GM12874 (cell line): ENCODE results near the gene PRELID1.

Experiments used
- CTCF ChIP-seq: IDR thresholded peaks from 2 replicates; pipeline ENCODE4 v1.5.1; 2011; ENCODE audit warnings: low read depth, mild to moderate bottlenecking, control low read depth, low read length, moderate library complexity; ENCODE audit not compliant: insufficient read depth

PRELID1 gene

GRCh38 chr5:177311723-177312648, 8.4 kb downstream of the PRELID1 start, which contains the start of gene MXD3:
MXD3 (minus strand) TSS chr5:177311898; CDS start chr5:177311830, 68 bp downstream.
- no peak for TF ChIP-seq CTCF

- 0 out of 2 replicates have a peak, but pooled peaks have one; percentile 27 for TF ChIP-seq CTCF
Measured at GRCh38 chr5:177312649-177313181, 9.1 kb downstream of the PRELID1 start.

- TF ChIP-seq CTCF: no peak
Measured at GRCh38 chr5:177313561-177314259, 10.1 kb downstream of the PRELID1 start.

- TF ChIP-seq CTCF: no peak
Measured at GRCh38 chr5:177314376-177315342, 11.1 kb downstream of the PRELID1 start.

GRCh38 chr5:177315411-177315810, 11.8 kb downstream of the PRELID1 start:
- no peak for TF ChIP-seq CTCF

- TF ChIP-seq CTCF: no peak
Measured at GRCh38 chr5:177316005-177316404, 12.4 kb downstream of the PRELID1 start.

- TF ChIP-seq CTCF: peak; percentile 81
Measured at GRCh38 chr5:177317959-177318377, 14.4 kb downstream of the PRELID1 start.
